GM12864 (cell line): Measurements from ENCODE around the gene PAPOLA.

Experiments
- DNase-seq: peaks from one replicate; pipeline ENCODE4 v3.0.0-alpha.2; 2011; ENCODE audit warnings: low read depth
- H3K4me3 ChIP-seq: 2 replicates; pipeline ENCODE4 v1.5.1; 2011; ENCODE audit warnings: mild to moderate bottlenecking, low read depth, low read length, control low read depth
- CTCF ChIP-seq: IDR thresholded peaks from 2 replicates; pipeline ENCODE4 v1.5.1; 2011; ENCODE audit warnings: low read depth, mild to moderate bottlenecking, moderate library complexity, low read length, control low read depth, inconsistent platforms; ENCODE audit errors: missing control alignments

PAPOLA gene

GRCh38 chr14:96583569-96584041, 81.4 kb downstream of the PAPOLA start:
- H3K4me3 ChIP-seq: no peak overlapping the region
- DNase-seq: no peak
- no peak for TF ChIP-seq CTCF

GRCh38 chr14:96584199-96584906, 82.2 kb downstream of the PAPOLA start:
- H3K4me3 ChIP-seq: no peak overlapping the region
- peak; percentile 63 for TF ChIP-seq CTCF
- DNase-seq: no peak

- no peak overlapping the region for H3K4me3 ChIP-seq
- no peak for DNase-seq
- no peak for TF ChIP-seq CTCF
Measured at GRCh38 chr14:96584907-96585671, 82.9 kb downstream of the PAPOLA start.

- H3K4me3 ChIP-seq: no peak overlapping the region
- no peak for DNase-seq
- TF ChIP-seq CTCF: no peak
Measured at GRCh38 chr14:96585672-96586013, 83.5 kb downstream of the PAPOLA start.

- DNase-seq: no peak
- TF ChIP-seq CTCF: no peak
- H3K4me3 ChIP-seq: no peak overlapping the region
Measured at GRCh38 chr14:96586056-96586455, 83.9 kb downstream of the PAPOLA start.

- TF ChIP-seq CTCF: no peak
- DNase-seq: no peak
- no peak overlapping the region for H3K4me3 ChIP-seq
Measured at GRCh38 chr14:96586921-96587822, 85.0 kb downstream of the PAPOLA start.
